DND-41 (cell line): ENCODE results near the gene IL1RAPL2.
"Not testable (repeated sequence)": the region's sequence is repeated elsewhere in the genome, so short reads cannot be mapped to it uniquely, and the experiment has no call there.

Experiments used
- CTCF ChIP-seq: IDR thresholded peaks from 2 replicates; pipeline ENCODE4 v1.5.1; 2012; ENCODE audit warnings: borderline replicate concordance, low read length, moderate library complexity, mild to moderate bottlenecking; ENCODE audit not compliant: poor library complexity, severe bottlenecking; ENCODE audit errors: extremely low read depth
- EZH2 ChIP-seq: IDR thresholded peaks from 3 replicates; pipeline ENCODE4 v1.6.1; 2012; ENCODE audit warnings: borderline replicate concordance, low read depth, mild to moderate bottlenecking, moderate library complexity, low read length, inconsistent platforms; ENCODE audit not compliant: severe bottlenecking

GRCh38 chrX:105805655-105806054 is 1239.7 kb downstream of the IL1RAPL2 start:
- TF ChIP-seq CTCF, EZH2: not testable (repeated sequence)
